ENCODE measurements around the gene AATF. TPM values are rescaled to one million over a fixed set of nuclear protein-coding genes. Genes with fewer than 3 reads are reported as not detected.

The AATF gene
- total RNA-seq, 4 donors from 2014 or later = 22.4 to 36.4 (median 32.4) TPM

DNA sequence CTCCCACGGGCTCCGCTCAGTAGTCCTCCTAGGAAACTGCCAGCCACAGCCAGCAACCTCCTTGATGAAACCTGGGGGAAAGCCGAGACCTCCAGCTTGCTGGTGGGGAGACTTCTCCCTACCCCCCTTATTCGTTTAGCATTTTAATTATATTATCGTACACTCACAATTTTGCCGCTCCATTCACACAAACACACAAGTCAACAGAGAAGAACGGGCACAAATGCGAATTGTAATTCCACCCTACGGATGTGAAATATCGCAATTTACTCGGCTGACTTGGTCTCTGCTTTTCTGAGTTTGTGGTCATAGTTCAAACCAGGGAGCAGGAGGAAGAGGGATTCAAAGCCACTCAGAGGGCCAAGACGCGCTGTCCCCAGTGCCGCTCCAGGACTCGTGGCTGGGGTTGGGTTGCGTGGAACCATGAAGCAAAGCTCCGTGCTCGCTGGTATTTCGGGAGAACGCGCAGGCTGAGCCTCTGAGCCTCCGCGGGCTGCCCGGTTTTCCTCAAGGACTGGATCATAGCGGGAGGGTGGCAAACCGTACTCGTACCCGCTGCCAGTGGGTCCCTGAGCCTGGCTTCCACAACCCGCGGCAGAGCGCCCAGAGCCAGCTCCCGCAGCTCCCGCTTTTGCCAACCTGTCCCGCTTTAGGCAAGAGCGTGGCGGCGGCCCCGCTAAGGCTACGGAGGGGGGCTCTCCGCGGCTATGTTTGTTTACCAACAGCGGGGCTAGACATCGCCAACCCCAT lies 9.5 kb upstream of the AATF start:
- Histone ChIP-seq H3K4me1 (peaks cover 57 to 84% (median 62%) of the 10 kb centered on the region in 3 donors), H3K27me3 (peaks cover 65 to 100% (median 91%) of the 10 kb centered on the region in 4 donors), H3K4me3 (no peak overlapping the region), H3K36me3 (no peaks in the 10 kb centered on the region), H3K27ac (no peak overlapping the region), H3K9me3 (no peaks in the 10 kb centered on the region)
- TF ChIP-seq POLR2A (IDR thresholded peaks at IDR 0.05) = no peak
- TF ChIP-seq, protein P1, sequence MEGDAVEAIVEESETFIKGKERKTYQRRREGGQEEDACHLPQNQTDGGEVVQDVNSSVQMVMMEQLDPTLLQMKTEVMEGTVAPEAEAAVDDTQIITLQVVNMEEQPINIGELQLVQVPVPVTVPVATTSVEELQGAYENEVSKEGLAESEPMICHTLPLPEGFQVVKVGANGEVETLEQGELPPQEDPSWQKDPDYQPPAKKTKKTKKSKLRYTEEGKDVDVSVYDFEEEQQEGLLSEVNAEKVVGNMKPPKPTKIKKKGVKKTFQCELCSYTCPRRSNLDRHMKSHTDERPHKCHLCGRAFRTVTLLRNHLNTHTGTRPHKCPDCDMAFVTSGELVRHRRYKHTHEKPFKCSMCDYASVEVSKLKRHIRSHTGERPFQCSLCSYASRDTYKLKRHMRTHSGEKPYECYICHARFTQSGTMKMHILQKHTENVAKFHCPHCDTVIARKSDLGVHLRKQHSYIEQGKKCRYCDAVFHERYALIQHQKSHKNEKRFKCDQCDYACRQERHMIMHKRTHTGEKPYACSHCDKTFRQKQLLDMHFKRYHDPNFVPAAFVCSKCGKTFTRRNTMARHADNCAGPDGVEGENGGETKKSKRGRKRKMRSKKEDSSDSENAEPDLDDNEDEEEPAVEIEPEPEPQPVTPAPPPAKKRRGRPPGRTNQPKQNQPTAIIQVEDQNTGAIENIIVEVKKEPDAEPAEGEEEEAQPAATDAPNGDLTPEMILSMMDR (IDR thresholded peaks at IDR 0.05) = no peak
- intact Hi-C loops (cut with DNase I) = no loop called here
- 13 to 16% methylated on average over 10 to 34 of the region's 43 CpGs for WGBS, 2 donors
- no peak for DNase-seq

- H3K4me3 ChIP-seq = no peak overlapping the region
- no peak overlapping the region for H3K27ac ChIP-seq
- intact Hi-C loops (cut with DNase I) = no loop called here
- no peak for TF ChIP-seq POLR2A (IDR thresholded peaks at IDR 0.05)
- TF ChIP-seq, protein P1 (IDR thresholded peaks at IDR 0.05) = no peak
- peaks cover 61 to 100% (median 91%) of the 10 kb centered on the region in 4 donors for H3K27me3 ChIP-seq
- peaks cover 51 to 78% (median 56%) of the 10 kb centered on the region in 3 donors for H3K4me1 ChIP-seq
- DNase-seq = no peak
- no peaks in the 10 kb centered on the region for H3K36me3 ChIP-seq
- H3K9me3 ChIP-seq = no peaks in the 10 kb centered on the region
- WGBS, 2 donors = 6 to 8% methylated on average over 24 of the region's 26 CpGs
Measured at GRCh38 chr17:36939802-36940312, 8.9 kb upstream of the AATF start.

DNA sequence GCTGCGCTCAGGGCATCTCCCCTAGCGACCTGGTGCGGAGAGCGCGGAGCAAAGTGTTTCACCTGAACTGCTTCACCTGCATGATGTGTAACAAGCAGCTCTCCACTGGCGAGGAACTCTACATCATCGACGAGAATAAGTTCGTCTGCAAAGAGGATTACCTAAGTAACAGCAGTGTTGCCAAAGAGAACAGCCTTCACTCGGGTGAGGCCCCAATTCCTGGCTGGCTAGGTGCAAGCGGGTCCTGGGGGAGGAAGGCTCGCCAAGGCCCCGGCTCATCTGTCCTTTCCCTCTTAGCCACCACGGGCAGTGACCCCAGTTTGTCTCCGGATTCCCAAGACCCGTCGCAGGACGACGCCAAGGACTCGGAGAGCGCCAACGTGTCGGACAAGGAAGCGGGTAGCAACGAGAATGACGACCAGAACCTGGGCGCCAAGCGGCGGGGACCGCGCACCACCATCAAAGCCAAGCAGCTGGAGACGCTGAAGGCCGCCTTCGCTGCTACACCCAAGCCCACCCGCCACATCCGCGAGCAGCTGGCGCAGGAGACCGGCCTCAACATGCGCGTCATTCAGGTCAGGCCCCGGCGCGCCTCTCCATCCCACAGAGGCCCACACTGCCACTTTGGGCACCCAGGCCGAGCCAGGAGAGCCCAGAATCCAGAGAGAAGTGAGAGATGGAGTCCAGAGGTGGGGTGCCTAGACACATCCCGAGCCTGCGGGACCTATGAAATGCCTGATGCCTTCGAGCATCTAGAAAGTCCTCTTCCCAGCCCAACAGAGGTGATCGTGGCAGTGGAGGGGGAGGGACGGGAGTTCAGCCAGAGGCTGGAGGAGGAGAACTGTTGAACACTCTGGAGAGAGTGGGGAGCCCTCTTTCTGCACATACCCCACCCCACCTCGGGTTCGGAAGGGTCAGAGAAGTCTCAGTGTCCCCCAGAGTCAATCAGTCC lies 8.2 kb upstream of the AATF start:
- intact Hi-C loops (cut with DNase I) = no loop called here
- no peak for DNase-seq
- Histone ChIP-seq H3K27ac (no peak overlapping the region), H3K36me3 (no peaks in the 10 kb centered on the region), H3K27me3 (peaks cover 64 to 100% (median 91%) of the 10 kb centered on the region in 4 donors), H3K9me3 (no peaks in the 10 kb centered on the region), H3K4me1 (peaks cover 43 to 70% (median 48%) of the 10 kb centered on the region in 3 donors), H3K4me3 (no peak overlapping the region)
- 0 to 13% methylated on average over 1 to 17 of the region's 52 CpGs for WGBS, 2 donors
- TF ChIP-seq POLR2A (IDR thresholded peaks at IDR 0.05) = no peak
- TF ChIP-seq, protein P1 (IDR thresholded peaks at IDR 0.05) = no peak

- 21 to 30% methylated on average over 9 to 10 of the region's 17 CpGs for WGBS, 2 donors
- peaks cover 35 to 62% (median 40%) of the 10 kb centered on the region in 3 donors for H3K4me1 ChIP-seq
- intact Hi-C loops (cut with DNase I) = no loop called here
- H3K27ac ChIP-seq = no peak overlapping the region
- no peaks in the 10 kb centered on the region for H3K9me3 ChIP-seq
- H3K36me3 ChIP-seq = no peaks in the 10 kb centered on the region
- peaks cover 72 to 100% (median 91%) of the 10 kb centered on the region in 4 donors for H3K27me3 ChIP-seq
- TF ChIP-seq POLR2A (IDR thresholded peaks at IDR 0.05) = no peak
- TF ChIP-seq, protein P1 (IDR thresholded peaks at IDR 0.05) = no peak
- DNase-seq = no peak
- no peak overlapping the region for H3K4me3 ChIP-seq
Measured at GRCh38 chr17:36941265-36942010, 7.3 kb upstream of the AATF start.
